H1 (cell line): ENCODE data around the gene GRIA3. TPM values are rescaled to one million over a fixed set of nuclear protein-coding genes. Genes with fewer than 3 reads are reported as not detected.

Experiments used
- CTCF ChIA-PET: fragments of 300-600 bp; sonication (Branson Sonifier 250); formaldehyde crosslinking; loops from one replicate; lab custom pipeline; 2021; ENCODE audit not compliant: partially characterized antibody; lab: Charles Lee
- POLR2A ChIA-PET: fragments of 300-600 bp; sonication (Branson Sonifier 250); formaldehyde crosslinking; loops from one replicate; lab custom pipeline; 2021; ENCODE audit warnings: inconsistent platforms; ENCODE audit not compliant: partially characterized antibody; lab: Charles Lee
- DNase-seq, 2 experiments: peaks; one replicate each; pipeline versions ENCODE4 v3.0.0 to v3.0.0-alpha.2; 2010 to 2022; ENCODE audit warnings: low spot score in 2 of 2, low read depth in 1 of 2, mixed read lengths in 1 of 2
- FAIRE-seq: peaks from 2 replicates; lab custom pipeline; 2011; peaks lifted over from hg19 to GRCh38; lab: Jason Lieb, UNC
- H2AFZ ChIP-seq: 2 replicates; pipeline ENCODE4 v1.8.1; 2012; ENCODE audit warnings: low read length, inconsistent platforms
- H2AK5ac ChIP-seq: 2 replicates; pipeline ENCODE4 v1.6.1; 2013; ENCODE audit warnings: low read depth, low read length
- H2BK120ac ChIP-seq: replicated peaks from 2 replicates; pipeline ENCODE3; 2013; ENCODE audit warnings: low read depth, low read length, inconsistent platforms
- H2BK12ac ChIP-seq: 2 replicates; pipeline ENCODE4 v1.6.1; 2013; ENCODE audit warnings: low read depth, low read length
- H2BK15ac ChIP-seq: 2 replicates; pipeline ENCODE4 v1.6.1; 2013; ENCODE audit warnings: low read length
- H2BK20ac ChIP-seq: 2 replicates; pipeline ENCODE4 v1.6.1; 2013; ENCODE audit warnings: low read length
- H2BK5ac ChIP-seq: 2 replicates; pipeline ENCODE4 v1.6.1; 2013; ENCODE audit warnings: low read depth, low read length
- H3K14ac ChIP-seq: 2 replicates; pipeline ENCODE4 v1.6.1; 2013; ENCODE audit warnings: inconsistent platforms; ENCODE audit not compliant: insufficient read length
- H3K18ac ChIP-seq: 2 replicates; pipeline ENCODE4 v1.6.1; 2013; ENCODE audit warnings: low read length; ENCODE audit errors: extremely low read depth
- H3K23ac ChIP-seq: 2 replicates; pipeline ENCODE4 v1.6.1; 2013; ENCODE audit warnings: inconsistent platforms; ENCODE audit not compliant: insufficient read length
- H3K23me2 ChIP-seq: 2 replicates; pipeline ENCODE4 v1.6.1; 2013; ENCODE audit warnings: low read depth, low read length
- H3K27ac ChIP-seq: 2 replicates; pipeline ENCODE4 v1.6.1; 2011; ENCODE audit warnings: low read depth, low read length, inconsistent platforms
- H3K27me3 ChIP-seq, 4 experiments: replicated peaks in 1 of 4; 1 replicate in 1 of 4; 2 replicates in 3 of 4; pipeline versions ENCODE4 v1.6.1 to v1.8.1; 2011 to 2013; ENCODE audit warnings: low read length in 3 of 4, mild to moderate bottlenecking in 3 of 4, inconsistent platforms in 2 of 4, mixed read lengths in 2 of 4, moderate library complexity in 1 of 4; ENCODE audit not compliant: control insufficient read depth in 3 of 4, insufficient read depth in 3 of 4; ENCODE audit errors: extremely low read depth in 1 of 4
- H3K36me3 ChIP-seq, 4 experiments: 2 replicates each; pipeline versions ENCODE4 v1.6.1 to v1.8.1; 2011 to 2013; ENCODE audit warnings: mild to moderate bottlenecking in 4 of 4, low read length in 3 of 4, moderate library complexity in 2 of 4, control low read depth in 1 of 4, inconsistent platforms in 1 of 4; ENCODE audit not compliant: insufficient read depth in 4 of 4, control insufficient read depth in 2 of 4
- H3K4ac ChIP-seq: replicated peaks from 2 replicates; pipeline ENCODE3; 2013; ENCODE audit warnings: low read length, low read depth, mixed read lengths, inconsistent platforms; ENCODE audit not compliant: insufficient read length
- H3K4me1 ChIP-seq, 4 experiments: replicated peaks in 1 of 4; 1 replicate in 1 of 4; 2 replicates in 3 of 4; pipeline versions ENCODE4 v1.6.1 to v1.8.1; 2011 to 2013; ENCODE audit warnings: low read length in 3 of 4, inconsistent platforms in 2 of 4, mixed read lengths in 1 of 4; ENCODE audit not compliant: insufficient read depth in 4 of 4, control insufficient read depth in 3 of 4
- H3K4me2 ChIP-seq, 2 experiments: 2 replicates each; pipeline versions ENCODE4 v1.6.1 to v1.8.1; 2011 to 2013; ENCODE audit warnings: low read depth in 2 of 2, low read length in 2 of 2, control low read depth in 1 of 2, inconsistent platforms in 1 of 2, mild to moderate bottlenecking in 1 of 2; ENCODE audit not compliant: insufficient read depth in 1 of 2
- H3K4me3 ChIP-seq, 4 experiments: fragments of 200-600, 300-600 bp in 1 of 4; sonication (generic), shearing (Covaris generic), sonication (Bioruptor Twin) in 1 of 4; 2 replicates each; pipeline versions ENCODE4 v1.5.1 to v1.8.1; 2011 to 2016; ENCODE audit warnings: low read length in 4 of 4, low read depth in 3 of 4, control low read depth in 2 of 4, inconsistent platforms in 2 of 4, mild to moderate bottlenecking in 2 of 4, mixed read lengths in 1 of 4, moderate library complexity in 1 of 4; ENCODE audit not compliant: insufficient read depth in 2 of 4; ENCODE audit errors: extremely low read depth in 1 of 4
- H3K56ac ChIP-seq: replicated peaks from 2 replicates; pipeline ENCODE3; 2013; ENCODE audit warnings: low read depth, mild to moderate bottlenecking, mixed read lengths, low read length, inconsistent platforms; ENCODE audit not compliant: insufficient read length
- H3K79me1 ChIP-seq: 2 replicates; pipeline ENCODE4 v1.6.1; 2013; ENCODE audit warnings: low read depth, low read length, control low read depth
- H3K79me2 ChIP-seq, 2 experiments: 2 replicates each; pipeline versions ENCODE4 v1.6.1 to v1.8.1; 2012 to 2013; ENCODE audit warnings: low read length in 2 of 2, mild to moderate bottlenecking in 2 of 2, inconsistent platforms in 1 of 2; ENCODE audit not compliant: insufficient read depth in 2 of 2, control insufficient read depth in 1 of 2
- H3K9ac ChIP-seq, 4 experiments: replicated peaks in 1 of 4; 1 replicate in 1 of 4; 2 replicates in 3 of 4; pipeline versions ENCODE4 v1.6.1 to v1.8.1; 2011 to 2013; ENCODE audit warnings: low read depth in 3 of 4, low read length in 3 of 4, control low read depth in 2 of 4, mild to moderate bottlenecking in 2 of 4, moderate library complexity in 2 of 4, inconsistent platforms in 1 of 4; ENCODE audit errors: extremely low read depth in 1 of 4
- H3K9me3 ChIP-seq, 2 experiments: 2 replicates each; pipeline versions ENCODE4 v1.6.1 to v1.8.1; 2012 to 2013; ENCODE audit warnings: mild to moderate bottlenecking in 2 of 2, moderate library complexity in 2 of 2, control low read depth in 1 of 2, inconsistent platforms in 1 of 2, low read depth in 1 of 2, low read length in 1 of 2, mixed read lengths in 1 of 2; ENCODE audit not compliant: insufficient read depth in 2 of 2
- H4K20me1 ChIP-seq, 2 experiments: replicated peaks in 1 of 2; 2 replicates each; pipeline versions ENCODE3 to v1.8.1; 2011 to 2013; ENCODE audit warnings: inconsistent platforms in 2 of 2, low read length in 2 of 2, mild to moderate bottlenecking in 1 of 2; ENCODE audit not compliant: insufficient read depth in 2 of 2, control insufficient read depth in 1 of 2
- H4K5ac ChIP-seq: 2 replicates; pipeline ENCODE4 v1.6.1; 2013; ENCODE audit warnings: low read length, low read depth, mixed read lengths, inconsistent platforms; ENCODE audit not compliant: insufficient read length
- H4K8ac ChIP-seq: 2 replicates; pipeline ENCODE4 v1.8.0; 2013; ENCODE audit warnings: mild to moderate bottlenecking, moderate library complexity, low read length, inconsistent platforms; ENCODE audit not compliant: insufficient read depth; ENCODE audit errors: extremely low read depth
- H4K91ac ChIP-seq: replicated peaks from 2 replicates; pipeline ENCODE3; 2013; ENCODE audit warnings: low read length, mixed read lengths, inconsistent platforms; ENCODE audit not compliant: insufficient read length
- ASH2L ChIP-seq: fragments of 200-600, 300-600 bp; sonication (generic); IDR thresholded peaks from one replicate; pipeline ENCODE4 v1.7.1; 2017; ENCODE audit warnings: low read length
- CEBPB ChIP-seq: IDR thresholded peaks from 2 replicates; pipeline ENCODE4 v1.6.1; 2012; ENCODE audit warnings: low read depth, low read length
- CHD1 ChIP-seq: IDR thresholded peaks from 2 replicates; pipeline ENCODE4 v1.6.1; 2012; ENCODE audit warnings: low read depth, low read length, improper control_type of control experiment
- CTCF ChIP-seq, 3 experiments: IDR thresholded peaks; 1 replicate in 2 of 3; 2 replicates in 1 of 3; pipeline versions ENCODE4 v1.5.1 to v1.6.1; 2011; ENCODE audit warnings: low read length in 3 of 3, mild to moderate bottlenecking in 3 of 3, inconsistent platforms in 2 of 3, low read depth in 1 of 3, moderate library complexity in 1 of 3; ENCODE audit not compliant: insufficient read depth in 1 of 3; ENCODE audit errors: control extremely low read depth in 1 of 3
- EZH2 ChIP-seq: fragments of 200-600 bp; sonication (generic); IDR thresholded peaks from 2 replicates; pipeline ENCODE4 v1.7.1; 2012; ENCODE audit warnings: low read depth, mild to moderate bottlenecking, moderate library complexity, low read length, inconsistent platforms; ENCODE audit not compliant: severe bottlenecking
- GABPA ChIP-seq: IDR thresholded peaks from 2 replicates; pipeline ENCODE4 v1.6.1; 2011; ENCODE audit warnings: mild to moderate bottlenecking, low read length, moderate library complexity, borderline replicate concordance; ENCODE audit not compliant: insufficient read depth
- NRF1 ChIP-seq: IDR thresholded peaks from 2 replicates; pipeline ENCODE4 v1.6.1; 2011; ENCODE audit warnings: mild to moderate bottlenecking, low read depth, low read length, improper control_type of control experiment
- POLR2A ChIP-seq, 2 experiments: IDR thresholded peaks; 1 replicate in 1 of 2; 2 replicates in 1 of 2; pipeline ENCODE4 v1.6.1; 2011; ENCODE audit warnings: low read depth in 2 of 2, low read length in 2 of 2, mild to moderate bottlenecking in 2 of 2; ENCODE audit errors: control extremely low read depth in 1 of 2
- RXRA ChIP-seq: IDR thresholded peaks from 2 replicates; pipeline ENCODE4 v1.6.1; 2011; ENCODE audit warnings: low read depth, mild to moderate bottlenecking, low read length, moderate library complexity; ENCODE audit not compliant: insufficient read depth
- SRF ChIP-seq: IDR thresholded peaks from 2 replicates; pipeline ENCODE4 v1.6.1; 2011; ENCODE audit warnings: mild to moderate bottlenecking, low read depth, low read length, moderate library complexity
- TAF7 ChIP-seq: optimal IDR thresholded peaks from 2 replicates; pipeline ENCODE3; 2011; ENCODE audit warnings: low read depth, mild to moderate bottlenecking, inconsistent platforms, low read length, moderate library complexity, borderline replicate concordance
- YY1 ChIP-seq: IDR thresholded peaks from 2 replicates; pipeline ENCODE4 v1.6.1; 2011; ENCODE audit warnings: low read depth, mild to moderate bottlenecking, low read length
- ZNF274 ChIP-seq: IDR thresholded peaks from 2 replicates; pipeline ENCODE4 v1.7.0; 2012; ENCODE audit warnings: low read length, borderline replicate concordance; ENCODE audit errors: extremely low read depth
- whole genome bisulfite sequencing, 2 experiments: shearing (Covaris generic) in 1 of 2; methylation state at CpG; one replicate each; pipeline versions ENCODE4 v1.1.6 to v1.1.7; 2013 to 2015; ENCODE audit warnings: low lambda C conversion rate in 2 of 2, mixed read lengths in 2 of 2, inconsistent platforms in 1 of 2, low coverage in 1 of 2, missing lambda C conversion rate in 1 of 2; ENCODE audit not compliant: insufficient replicate concordance in 2 of 2, insufficient coverage in 1 of 2, insufficient read length in 1 of 2; ENCODE audit errors: extremely low coverage in 1 of 2, missing lambda C conversion rate in 1 of 2; 5-methylcytosine and 5-hydroxymethylcytosine counted together
- polyA plus RNA-seq, 7 experiments: library from polyadenylated mRNA; depleted of rRNA in 3 of 7; stranded (reverse) in 5 of 7; unstranded in 2 of 7; fragments of >200 nt in 5 of 7; fragments of 200-250 nt in 2 of 7; gene quantifications; 1 replicate in 5 of 7; 2 replicates in 1 of 7; 4 replicates in 1 of 7; pipeline versions ENCODE4 v1.2.1 to v1.2.3, GENCODE V29; 2011 to 2013; ENCODE audit warnings: missing spikeins in 2 of 7, mixed read lengths in 2 of 7
- total RNA-seq: library from RNA; stranded (reverse); fragmentation: NEBNext Ultra II Directional; extraction: Animal tissue kit (Norgen Biotek cat#: 25700); gene quantifications from 2 replicates; pipeline ENCODE4 v1.2.1, GENCODE V29; 2021

GRIA3 gene
- total and polyA plus RNA-seq, 2 of the 8 experiments (the other 6 are each of a cell fraction or from before 2014, with no cell fraction given): 2.6 to 3.0 TPM

- no peak for FAIRE-seq
- POLR2A ChIA-PET: no interaction called here
- no peaks in the 10 kb centered on the region for H3K79me2 ChIP-seq
Measured at GRCh38 chrX:123199338-123199737, 15.3 kb downstream of the GRIA3 start.

More at GRCh38 chrX:123199338-123199737, 15.3 kb downstream of the GRIA3 start:
- CTCF ChIA-PET: interaction anchor here (0.9 kb wide), 1 partner anchor 16 kb away, joined by 3 read pairs; no protein-coding TSS in a partner anchor
- no peaks in the 10 kb centered on the region for H3K27me3 ChIP-seq
- no peaks in the 10 kb centered on the region for H3K23me2 ChIP-seq
- H3K4me3 ChIP-seq: no peak overlapping the region
- H4K8ac ChIP-seq: no peak overlapping the region
- no peak overlapping the region for H2BK15ac ChIP-seq
- TF ChIP-seq NRF1: no peak
- no peak for TF ChIP-seq RXRA
- no peak for TF ChIP-seq EZH2
- TF ChIP-seq CHD1: no peak
- no peak for TF ChIP-seq GABPA
- no peak for TF ChIP-seq ASH2L
- no peak for TF ChIP-seq ZNF274
- no peak for TF ChIP-seq CEBPB
- no peak for TF ChIP-seq TAF7
- TF ChIP-seq SRF: no peak
- TF ChIP-seq POLR2A (IDR thresholded peaks at IDR 0.05; ENCODE audit: control extremely low read depth in 1 of 2, low read depth in 2 of 2, low read length in 2 of 2): no peak
- TF ChIP-seq CTCF (IDR thresholded peaks at IDR 0.05; ENCODE audit: control extremely low read depth in 1 of 3, insufficient read depth in 1 of 3, low read depth in 1 of 3, low read length in 3 of 3): no peak
- TF ChIP-seq YY1: no peak
- H3K27ac ChIP-seq: no peak overlapping the region
- no peaks in the 10 kb centered on the region for H3K4me1 ChIP-seq
- H3K23ac ChIP-seq: no peak overlapping the region
- no peak overlapping the region for H3K14ac ChIP-seq
- H2BK120ac ChIP-seq: no peak overlapping the region
- H3K9ac ChIP-seq: no peak overlapping the region
- no peak for DNase-seq
- no peaks in the 10 kb centered on the region for H3K9me3 ChIP-seq
- no peak overlapping the region for H4K5ac ChIP-seq
- no peak overlapping the region for H3K4ac ChIP-seq
- H4K91ac ChIP-seq: no peak overlapping the region
- no peaks in the 10 kb centered on the region for H3K79me1 ChIP-seq
- H2BK20ac ChIP-seq: no peak overlapping the region
- no peak overlapping the region for H2AFZ ChIP-seq
- H3K56ac ChIP-seq: no peak overlapping the region
- no peak overlapping the region for H2BK12ac ChIP-seq
- H3K36me3 ChIP-seq: no peaks in the 10 kb centered on the region
- no peak overlapping the region for H2BK5ac ChIP-seq
- H4K20me1 ChIP-seq: no peaks in the 10 kb centered on the region
- H3K4me2 ChIP-seq: no peak overlapping the region
- no peak overlapping the region for H3K18ac ChIP-seq
- no peak overlapping the region for H2AK5ac ChIP-seq
- 100% methylated on average over 1 of the region's 1 CpG; no CpG with 5 or more reads in 1 of the 2 experiments for WGBS, 2 experiments
